Measurements from ENCODE around the gene LPO. TPM values are rescaled to one million over a fixed set of nuclear protein-coding genes. Genes with fewer than 3 reads are reported as not detected.

Gene LPO
- total RNA-seq, 1 donor from 2014 or later = not detected

DNA sequence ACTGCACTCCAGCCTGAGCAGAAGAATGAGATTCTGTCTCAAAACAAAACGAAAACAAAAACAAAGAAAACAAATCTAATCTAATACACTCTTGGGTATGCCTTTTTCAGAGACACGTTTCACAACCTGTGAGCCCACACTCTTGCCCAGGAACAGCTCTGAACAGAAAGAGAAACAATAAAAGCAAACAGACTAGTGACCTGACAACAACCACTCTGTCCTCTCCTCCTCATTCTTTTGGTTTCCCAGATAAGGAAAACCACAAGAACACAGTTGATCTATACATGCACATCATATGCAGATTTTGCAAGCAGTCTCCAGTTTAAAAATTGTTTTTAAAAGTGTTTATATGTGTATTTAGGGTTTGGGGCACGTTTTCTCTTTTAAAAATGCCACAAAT, 20.6 kb upstream of the LPO start:
- TF ChIP-seq, protein P1, sequence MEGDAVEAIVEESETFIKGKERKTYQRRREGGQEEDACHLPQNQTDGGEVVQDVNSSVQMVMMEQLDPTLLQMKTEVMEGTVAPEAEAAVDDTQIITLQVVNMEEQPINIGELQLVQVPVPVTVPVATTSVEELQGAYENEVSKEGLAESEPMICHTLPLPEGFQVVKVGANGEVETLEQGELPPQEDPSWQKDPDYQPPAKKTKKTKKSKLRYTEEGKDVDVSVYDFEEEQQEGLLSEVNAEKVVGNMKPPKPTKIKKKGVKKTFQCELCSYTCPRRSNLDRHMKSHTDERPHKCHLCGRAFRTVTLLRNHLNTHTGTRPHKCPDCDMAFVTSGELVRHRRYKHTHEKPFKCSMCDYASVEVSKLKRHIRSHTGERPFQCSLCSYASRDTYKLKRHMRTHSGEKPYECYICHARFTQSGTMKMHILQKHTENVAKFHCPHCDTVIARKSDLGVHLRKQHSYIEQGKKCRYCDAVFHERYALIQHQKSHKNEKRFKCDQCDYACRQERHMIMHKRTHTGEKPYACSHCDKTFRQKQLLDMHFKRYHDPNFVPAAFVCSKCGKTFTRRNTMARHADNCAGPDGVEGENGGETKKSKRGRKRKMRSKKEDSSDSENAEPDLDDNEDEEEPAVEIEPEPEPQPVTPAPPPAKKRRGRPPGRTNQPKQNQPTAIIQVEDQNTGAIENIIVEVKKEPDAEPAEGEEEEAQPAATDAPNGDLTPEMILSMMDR (IDR thresholded peaks at IDR 0.05) = no peak
- Mint-ChIP-seq H3K27ac (peak overlapping the region; percentile 38), H3K27me3 (no peaks in the 10 kb centered on the region), H3K4me1 (peaks cover 43% of the 10 kb centered on the region), H3K36me3 (ENCODE audit: low read depth) (peaks cover 9% of the 10 kb centered on the region), H3K9me3 (no peaks in the 10 kb centered on the region), H3K4me3 (peak overlapping the region; percentile 3)
- ATAC-seq (ENCODE audit: low read depth) (no peak), DNase-seq (no peak)
- intact Hi-C loops (cut with micrococcal nuclease) = loop anchor here (2.0 kb wide), 1 partner anchor 937 kb away; the partner anchor contains the start of genes PRR11 and SKA2
- POLR2A ChIA-PET = interaction anchor here (0.6 to 0.7 kb wide), 4 partner anchors 14 to 1484 kb away, joined by 3 to 6 read pairs (median 4); no protein-coding TSS in a partner anchor
- CTCF ChIA-PET = interaction anchor here (3.0 kb wide), 1 partner anchor 18 kb away, joined by 16 read pairs; no protein-coding TSS in a partner anchor

DNA sequence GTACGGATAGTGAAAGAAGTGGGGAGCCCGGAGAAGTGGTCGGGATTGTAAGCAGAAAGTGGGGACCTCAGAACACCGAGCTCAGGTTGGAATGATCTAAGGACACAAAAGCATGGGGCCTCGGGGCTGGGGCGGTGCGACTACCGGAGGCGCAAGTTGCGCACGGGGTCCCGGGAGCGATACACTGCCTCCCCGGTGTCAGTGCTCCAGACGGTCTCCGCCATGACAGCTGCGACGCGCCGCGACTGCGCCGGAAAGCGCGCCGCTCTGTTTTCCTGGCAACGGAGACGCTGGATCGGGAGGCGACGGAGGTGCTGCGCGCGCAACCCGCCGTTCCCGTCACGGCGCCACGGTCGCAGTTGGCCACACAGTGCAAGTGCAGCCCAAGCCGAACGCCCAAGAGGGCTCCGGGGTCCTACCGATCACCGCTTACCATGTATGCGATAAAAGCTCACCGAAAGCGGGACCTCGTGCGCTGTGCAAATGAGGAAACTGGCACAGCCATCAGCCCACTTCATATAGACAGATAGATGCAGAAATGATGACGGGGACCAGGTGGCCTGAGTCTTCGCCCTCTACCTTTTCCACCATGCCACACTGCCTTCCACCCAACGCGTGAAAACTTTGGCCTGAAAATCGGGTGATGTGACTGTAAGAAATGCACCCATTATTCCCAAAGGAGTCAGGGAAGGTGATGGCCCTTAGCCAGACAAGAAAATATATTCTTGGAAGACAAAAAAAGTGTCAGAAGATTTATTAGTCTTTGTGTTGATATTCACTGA, 19.2 kb upstream of the LPO start, which contains the start of gene MKS1:
Gene MKS1 (minus strand): TSS at position 249 of the 782 bp plus-strand sequence. CDS start 25 bp downstream, at position 224.
- Mint-ChIP-seq H3K4me1 (peaks cover 43% of the 10 kb centered on the region), H3K27ac (peak within 1 kb of the TSS; percentile 96), H3K9me3 (no peaks in the 10 kb centered on the region), H3K27me3 (peaks cover 2% of the 10 kb centered on the region), H3K4me3 (peak within 1 kb of the TSS; percentile 91), H3K36me3 (ENCODE audit: low read depth) (peaks cover 3% of the 10 kb centered on the region)
- intact Hi-C loops (cut with micrococcal nuclease) = loop anchor here (1.0 to 2.0 kb wide), 7 partner anchors 14 to 936 kb away; partner anchors contain the start of genes MRPS23, PRR11, RNF43 and SKA2
- ChIA-PET CTCF (interaction anchor here (1.4 to 1.9 kb wide), 4 partner anchors 14 to 33 kb away, joined by 3 to 8 read pairs (median 4); no protein-coding TSS in a partner anchor), POLR2A (interaction anchor here (0.7 to 3.3 kb wide), 13 partner anchors 11 to 412 kb away, joined by 3 to 19 read pairs (median 6); partner anchors contain the start of genes LPO, MRPS23 and SUPT4H1)
- TF ChIP-seq, protein P1 (IDR thresholded peaks at IDR 0.05) = no peak
- ATAC-seq (ENCODE audit: low read depth) (peak; percentile 96), DNase-seq (peak; percentile 91)

GRCh38 chr17:58219789-58220183, 18.6 kb upstream of the LPO start:
- H3K4me1 Mint-ChIP-seq = peaks cover 43% of the 10 kb centered on the region
- ChIA-PET CTCF (interaction anchor here (1.4 to 1.9 kb wide), 4 partner anchors 13 to 32 kb away, joined by 3 to 8 read pairs (median 4); no protein-coding TSS in a partner anchor), POLR2A (interaction anchor here (0.7 to 3.3 kb wide), 14 partner anchors 10 to 785 kb away, joined by 3 to 19 read pairs (median 6); partner anchors contain the start of genes LPO, MRPS23 and SUPT4H1)
- peaks cover 6% of the 10 kb centered on the region for H3K27me3 Mint-ChIP-seq
- peaks cover 3% of the 10 kb centered on the region for H3K36me3 Mint-ChIP-seq (ENCODE audit: low read depth)
- intact Hi-C loops (cut with micrococcal nuclease) = loop anchor here (1.0 to 2.0 kb wide), 7 partner anchors 14 to 935 kb away; partner anchors contain the start of genes MRPS23, PRR11, RNF43 and SKA2
- peak overlapping the region; percentile 91 for H3K4me3 Mint-ChIP-seq
- ATAC-seq (ENCODE audit: low read depth) (no peak), DNase-seq (no peak)
- no peaks in the 10 kb centered on the region for H3K9me3 Mint-ChIP-seq
- peak overlapping the region; percentile 96 for H3K27ac Mint-ChIP-seq
- TF ChIP-seq, protein P1 (IDR thresholded peaks at IDR 0.05) = no peak

DNA sequence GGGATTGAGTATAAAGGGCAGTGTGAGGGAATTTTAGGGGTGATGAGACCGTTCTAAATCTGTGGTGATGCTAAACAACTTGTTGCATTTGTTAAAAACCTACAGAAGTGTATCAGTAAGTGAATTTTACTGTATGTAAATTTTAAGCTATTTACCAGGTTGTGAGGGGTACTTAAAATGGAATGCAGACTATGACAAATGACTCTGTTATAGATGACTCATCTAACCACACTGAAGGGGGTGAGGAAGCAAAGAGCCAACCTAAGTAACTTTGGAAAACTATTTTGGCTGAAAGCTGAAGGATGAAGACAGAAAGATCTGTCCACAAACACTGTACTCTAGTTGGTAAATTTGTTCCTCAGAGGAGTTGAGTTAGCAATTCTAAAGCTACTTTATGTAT, 14.1 kb upstream of the LPO start:
- H3K4me3 Mint-ChIP-seq = no peak overlapping the region
- intact Hi-C loops (cut with micrococcal nuclease) = no loop called here
- ChIA-PET POLR2A (no interaction called here), CTCF (no interaction called here)
- TF ChIP-seq, protein P1 (IDR thresholded peaks at IDR 0.05) = no peak
- DNase-seq = no peak
- H3K36me3 Mint-ChIP-seq (ENCODE audit: low read depth) = peaks cover 2% of the 10 kb centered on the region
- no peak for ATAC-seq (ENCODE audit: low read depth)
- peaks cover 14% of the 10 kb centered on the region for H3K4me1 Mint-ChIP-seq
- peaks cover 12% of the 10 kb centered on the region for H3K27me3 Mint-ChIP-seq
- no peaks in the 10 kb centered on the region for H3K9me3 Mint-ChIP-seq
- H3K27ac Mint-ChIP-seq = no peak overlapping the region

- H3K36me3 Mint-ChIP-seq (ENCODE audit: low read depth) = no peaks in the 10 kb centered on the region
- ChIA-PET POLR2A (no interaction called here), CTCF (interaction anchor here (1.2 kb wide), 2 partner anchors 12 to 23 kb away, joined by 3 to 4 read pairs; no protein-coding TSS in a partner anchor)
- H3K27me3 Mint-ChIP-seq = peaks cover 12% of the 10 kb centered on the region
- intact Hi-C loops (cut with micrococcal nuclease) = no loop called here
- DNase-seq (no peak), ATAC-seq (ENCODE audit: low read depth) (no peak)
- no peaks in the 10 kb centered on the region for H3K9me3 Mint-ChIP-seq
- no peak overlapping the region for H3K4me3 Mint-ChIP-seq
- TF ChIP-seq, protein P1 (IDR thresholded peaks at IDR 0.05) = no peak
- H3K27ac Mint-ChIP-seq = no peak overlapping the region
- peaks cover 14% of the 10 kb centered on the region for H3K4me1 Mint-ChIP-seq
These were observed 10.7 kb upstream of the LPO start for GRCh38 chr17:58227733-58228132.

Data from activated B cell treated with CpG ODN at 0.5 μM for 24 hours (primary cell).